Activated T-helper 17 cell treated with anti-CD3 and anti-CD28 coated beads, Interleukin-2, amount 50 U/mL, for 72 hours (primary cell): ENCODE results near the gene SRPK2. TPM values are rescaled to one million over a fixed set of nuclear protein-coding genes. Genes with fewer than 3 reads are reported as not detected.
"Not testable (repeated sequence)": the region's sequence is repeated elsewhere in the genome, so short reads cannot be mapped to it uniquely, and the experiment has no call there.

Experiments used
- ATAC-seq: fragments of 150-1000 bp; cut with Tn5 transposase; replicated peaks from 2 replicates; pipeline ENCODE4 v1.10.0; 2021; ENCODE audit warnings: mild to moderate bottlenecking, moderate library complexity
- H3K27ac Mint-ChIP-seq: one replicate; pipeline ENCODE4 v1.8.0; 2022; ENCODE audit warnings: mixed read lengths
- H3K27me3 Mint-ChIP-seq: one replicate; pipeline ENCODE4 v1.8.0; 2022; ENCODE audit warnings: mixed read lengths
- H3K36me3 Mint-ChIP-seq: one replicate; pipeline ENCODE4 v1.8.0; 2022; ENCODE audit warnings: low read depth, mild to moderate bottlenecking, mixed read lengths
- H3K4me1 Mint-ChIP-seq: one replicate; pipeline ENCODE4 v1.8.0; 2022; ENCODE audit warnings: mixed read lengths
- H3K4me3 Mint-ChIP-seq: one replicate; pipeline ENCODE4 v1.8.0; 2022; ENCODE audit warnings: mild to moderate bottlenecking, mixed read lengths
- H3K9me3 Mint-ChIP-seq: one replicate; pipeline ENCODE4 v1.8.0; 2022; ENCODE audit warnings: mixed read lengths
- total RNA-seq, 2 donors: library from RNA; stranded (reverse); gene quantifications; one replicate each; pipeline ENCODE4 v1.2.3, GENCODE V29; 2022

Gene SRPK2
- total RNA-seq, 2 donors from 2014 or later = 31.5 to 38.5 TPM

DNA sequence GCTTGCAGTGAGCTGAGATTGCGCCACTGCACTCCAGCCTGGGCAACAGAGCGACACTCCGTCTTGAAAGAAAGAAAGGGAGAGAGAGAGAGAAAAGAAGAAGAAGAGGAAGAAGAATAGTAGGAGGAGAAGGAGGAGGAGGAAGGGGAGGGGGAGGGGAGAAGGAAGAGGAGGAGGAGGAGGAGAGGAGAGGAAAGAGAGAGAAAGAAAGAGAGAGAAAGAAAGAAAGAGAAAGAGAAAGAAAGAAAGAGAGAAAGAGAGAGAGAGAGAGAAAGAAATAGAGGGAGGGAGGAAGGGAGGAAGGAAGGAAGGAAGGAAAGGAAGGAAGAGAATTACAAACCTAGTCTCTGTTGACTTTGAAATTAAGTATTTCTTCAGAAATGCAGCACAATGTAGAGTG, 7.8 kb upstream of the SRPK2 start:
- no peaks in the 10 kb centered on the region for H3K9me3 Mint-ChIP-seq
- H3K27ac Mint-ChIP-seq = no peak overlapping the region
- H3K27me3 Mint-ChIP-seq = no peaks in the 10 kb centered on the region
- ATAC-seq = no peak
- peaks cover 5% of the 10 kb centered on the region for H3K4me1 Mint-ChIP-seq
- no peak overlapping the region for H3K4me3 Mint-ChIP-seq
- H3K36me3 Mint-ChIP-seq = no peaks in the 10 kb centered on the region

DNA sequence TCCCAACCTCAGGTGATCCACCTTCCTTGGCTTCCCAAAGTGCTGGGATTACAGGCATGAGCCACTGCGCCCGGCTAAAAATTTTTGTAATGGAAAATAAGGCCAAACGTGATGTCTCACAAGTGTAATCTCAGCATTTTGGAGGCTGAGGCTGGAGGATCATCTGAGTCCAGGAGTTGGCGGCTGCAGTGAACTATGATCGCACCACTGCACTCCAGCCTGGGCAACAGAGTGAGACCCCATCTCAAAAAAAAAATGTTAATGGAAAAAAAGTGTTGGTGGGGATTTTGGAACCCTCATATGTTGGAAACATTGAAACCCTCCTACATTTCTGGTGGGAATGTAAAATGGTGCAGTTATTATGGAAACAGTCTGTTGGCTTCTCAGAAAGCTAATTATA, 2.7 kb upstream of the SRPK2 start:
- no peaks in the 10 kb centered on the region for H3K9me3 Mint-ChIP-seq
- H3K27me3 Mint-ChIP-seq = no peaks in the 10 kb centered on the region
- H3K4me3 Mint-ChIP-seq = no peak overlapping the region
- no peak for ATAC-seq
- H3K27ac Mint-ChIP-seq = peak overlapping the region; percentile 32
- peaks cover 10% of the 10 kb centered on the region for H3K4me1 Mint-ChIP-seq
- H3K36me3 Mint-ChIP-seq = peaks cover 6% of the 10 kb centered on the region

- no peaks in the 10 kb centered on the region for H3K27me3 Mint-ChIP-seq
- peaks cover 15% of the 10 kb centered on the region for H3K4me1 Mint-ChIP-seq
- H3K9me3 Mint-ChIP-seq = no peaks in the 10 kb centered on the region
- peak overlapping the region; percentile 32 for H3K27ac Mint-ChIP-seq
- peaks cover 13% of the 10 kb centered on the region for H3K36me3 Mint-ChIP-seq
- peak overlapping the region; percentile 88 for H3K4me3 Mint-ChIP-seq
- no peak for ATAC-seq
Measured at GRCh38 chr7:105389889-105390288, 1.2 kb upstream of the SRPK2 start.

DNA sequence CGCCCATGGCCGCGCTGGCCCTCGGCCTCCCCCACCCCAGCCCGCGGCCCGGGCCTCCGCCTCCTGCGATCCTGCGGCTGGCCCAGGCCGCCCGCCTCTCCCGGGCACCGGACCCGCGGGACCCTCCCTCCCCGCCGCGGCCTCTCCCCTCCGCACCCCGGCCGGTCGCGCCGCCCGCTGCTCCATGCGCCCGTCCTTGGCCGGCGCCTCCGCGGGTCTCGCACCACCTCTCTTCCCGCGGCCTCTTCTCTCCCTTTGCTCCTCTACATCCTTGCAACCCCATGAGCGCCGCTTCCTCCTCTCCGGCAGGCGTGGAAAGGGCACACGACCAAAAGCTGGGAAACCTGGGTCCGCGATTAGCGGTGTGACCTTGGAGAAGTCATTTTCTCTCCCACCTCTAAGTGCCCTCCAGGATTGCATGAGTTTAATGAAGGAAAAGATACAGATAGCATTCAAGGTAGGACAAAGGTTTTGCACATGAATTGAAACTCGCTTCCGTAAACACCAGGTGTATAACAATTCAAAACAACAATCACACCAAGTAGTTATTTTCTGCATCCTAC, 448 bp upstream of the SRPK2 start:
- peaks cover 13% of the 10 kb centered on the region for H3K36me3 Mint-ChIP-seq
- H3K27me3 Mint-ChIP-seq = no peaks in the 10 kb centered on the region
- peak; percentile 49 for ATAC-seq
- H3K4me1 Mint-ChIP-seq = peaks cover 15% of the 10 kb centered on the region
- H3K4me3 Mint-ChIP-seq = peak overlapping the region; percentile 88
- H3K9me3 Mint-ChIP-seq = no peaks in the 10 kb centered on the region
- peak overlapping the region; percentile 92 for H3K27ac Mint-ChIP-seq

DNA sequence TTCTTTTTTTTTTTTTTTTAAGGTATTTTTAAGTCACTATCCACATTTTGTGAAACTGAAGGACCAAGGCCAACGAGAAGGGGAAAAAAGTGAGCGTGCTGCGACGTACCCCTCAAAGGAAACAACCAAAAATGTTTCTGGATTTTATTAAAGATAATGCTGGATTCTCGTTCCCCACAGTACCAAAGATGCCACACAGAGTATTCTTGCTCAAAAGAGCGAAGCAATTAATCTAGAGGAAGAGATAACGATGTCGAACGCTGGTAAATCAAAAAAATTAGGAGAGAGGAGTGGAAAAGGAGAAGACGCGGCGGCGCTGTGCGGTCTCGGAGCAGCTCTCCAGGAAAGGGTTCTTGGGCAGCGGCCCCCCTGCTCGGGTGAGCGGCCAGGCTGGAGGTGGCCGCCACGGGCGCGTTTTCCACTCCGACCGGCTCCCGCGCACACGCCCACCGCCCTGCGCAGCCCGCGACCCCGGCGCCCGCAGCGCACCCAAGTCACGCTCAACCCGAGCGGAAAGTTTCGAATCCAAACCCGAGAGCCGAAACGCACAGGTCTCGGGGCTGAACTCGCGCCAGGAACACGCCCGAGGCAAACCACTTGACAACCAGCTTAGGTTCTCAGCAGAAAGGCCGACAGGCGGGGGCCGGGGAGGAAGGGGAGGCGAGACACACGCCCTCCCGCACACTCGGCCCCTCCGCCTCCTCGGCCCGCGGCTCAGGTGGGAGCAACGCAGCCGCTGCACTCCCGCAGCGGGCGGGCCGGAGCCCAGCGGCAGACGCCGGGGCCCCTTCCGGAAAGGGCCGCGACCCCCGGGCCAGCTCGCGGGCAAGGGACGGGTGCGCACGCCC, 989 bp downstream of the SRPK2 start:
- Mint-ChIP-seq H3K9me3 (no peaks in the 10 kb centered on the region), H3K27ac (peak overlapping the region; percentile 85), H3K4me1 (peaks cover 15% of the 10 kb centered on the region), H3K36me3 (peaks cover 13% of the 10 kb centered on the region), H3K27me3 (no peaks in the 10 kb centered on the region), H3K4me3 (peak overlapping the region; percentile 86)
- ATAC-seq = peak; percentile 48

GRCh38 chr7:105377903-105378302, 10.8 kb downstream of the SRPK2 start:
- no peak for ATAC-seq
- Mint-ChIP-seq H3K27me3 (no peaks in the 10 kb centered on the region), H3K4me1 (peaks cover 10% of the 10 kb centered on the region), H3K36me3 (no peaks in the 10 kb centered on the region), H3K4me3 (no peak overlapping the region), H3K9me3 (no peaks in the 10 kb centered on the region), H3K27ac (no peak overlapping the region)

DNA sequence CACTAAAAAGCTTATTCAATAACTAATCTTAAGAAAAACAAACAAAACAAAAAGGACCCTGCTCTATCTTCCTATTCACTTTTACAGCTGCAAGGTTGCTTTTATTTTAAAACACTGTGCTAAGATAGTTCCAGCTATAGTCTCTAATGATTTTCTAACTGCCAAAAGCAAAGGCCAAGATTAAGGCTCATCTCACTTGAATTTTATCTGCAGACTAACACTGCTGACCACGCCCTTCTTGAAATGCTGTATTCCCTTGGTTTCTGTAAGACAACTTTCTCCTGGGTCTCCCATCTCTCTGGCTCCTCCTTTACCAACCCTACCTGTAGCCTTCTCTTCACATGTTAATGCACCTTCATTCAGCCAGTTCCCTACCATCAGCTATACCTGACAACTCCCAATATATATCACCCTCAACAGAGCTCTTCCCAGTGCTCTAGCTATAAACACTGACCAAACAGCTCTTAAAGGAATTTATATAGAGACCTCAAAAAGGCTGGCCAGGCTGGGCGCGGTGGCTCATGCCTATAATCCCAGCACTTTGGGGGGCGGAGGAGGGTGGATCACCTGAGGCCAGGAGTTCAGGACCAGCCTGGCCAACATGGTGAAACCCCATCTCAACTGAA, 11.7 kb downstream of the SRPK2 start:
- ATAC-seq = no peak
- Mint-ChIP-seq H3K4me1 (peaks cover 10% of the 10 kb centered on the region), H3K4me3 (no peak overlapping the region), H3K9me3 (no peaks in the 10 kb centered on the region), H3K36me3 (no peaks in the 10 kb centered on the region), H3K27me3 (no peaks in the 10 kb centered on the region), H3K27ac (no peak overlapping the region)

DNA sequence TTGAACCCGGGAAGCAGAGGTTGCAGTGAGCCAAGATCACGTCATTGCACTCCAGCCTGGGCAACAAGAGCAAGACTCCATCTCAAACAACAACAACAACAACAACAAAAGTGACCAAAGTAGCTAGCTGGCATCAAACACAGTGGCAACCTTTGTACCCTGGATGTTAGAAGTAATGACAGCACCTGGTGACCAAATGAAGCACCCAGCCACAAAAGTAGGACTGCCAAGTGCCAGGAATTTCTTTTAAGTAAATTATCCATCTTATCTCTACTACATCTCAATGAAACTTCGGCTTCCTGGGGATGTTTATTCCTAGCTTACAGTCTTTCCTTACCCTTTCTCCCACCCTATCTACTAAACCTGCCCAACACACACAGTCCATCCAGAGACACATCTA, 18.8 kb downstream of the SRPK2 start:
- no peak overlapping the region for H3K4me3 Mint-ChIP-seq
- peaks cover 9% of the 10 kb centered on the region for H3K4me1 Mint-ChIP-seq
- H3K9me3 Mint-ChIP-seq = no peaks in the 10 kb centered on the region
- no peak overlapping the region for H3K27ac Mint-ChIP-seq
- ATAC-seq = no peak
- no peaks in the 10 kb centered on the region for H3K27me3 Mint-ChIP-seq
- no peaks in the 10 kb centered on the region for H3K36me3 Mint-ChIP-seq

- no peak for ATAC-seq
- no peaks in the 10 kb centered on the region for H3K27me3 Mint-ChIP-seq
- H3K9me3 Mint-ChIP-seq = no peaks in the 10 kb centered on the region
- no peak overlapping the region for H3K4me3 Mint-ChIP-seq
- H3K4me1 Mint-ChIP-seq = peaks cover 5% of the 10 kb centered on the region
- H3K36me3 Mint-ChIP-seq = no peaks in the 10 kb centered on the region
- no peak overlapping the region for H3K27ac Mint-ChIP-seq
Measured at GRCh38 chr7:105367458-105367857, 21.3 kb downstream of the SRPK2 start.

- Mint-ChIP-seq H3K36me3 (no peaks in the 10 kb centered on the region), H3K9me3 (no peaks in the 10 kb centered on the region), H3K27ac (no peak overlapping the region), H3K4me1 (peaks cover 9% of the 10 kb centered on the region), H3K4me3 (no peak overlapping the region), H3K27me3 (no peaks in the 10 kb centered on the region)
- ATAC-seq = no peak
Measured at GRCh38 chr7:105365541-105366534, 22.9 kb downstream of the SRPK2 start.

GRCh38 chr7:105364684-105365083, 24.0 kb downstream of the SRPK2 start:
- no peaks in the 10 kb centered on the region for H3K9me3 Mint-ChIP-seq
- no peak for ATAC-seq
- H3K4me1 Mint-ChIP-seq = peaks cover 4% of the 10 kb centered on the region
- H3K27ac Mint-ChIP-seq = no peak overlapping the region
- H3K27me3 Mint-ChIP-seq = no peaks in the 10 kb centered on the region
- no peaks in the 10 kb centered on the region for H3K36me3 Mint-ChIP-seq
- no peak overlapping the region for H3K4me3 Mint-ChIP-seq

DNA sequence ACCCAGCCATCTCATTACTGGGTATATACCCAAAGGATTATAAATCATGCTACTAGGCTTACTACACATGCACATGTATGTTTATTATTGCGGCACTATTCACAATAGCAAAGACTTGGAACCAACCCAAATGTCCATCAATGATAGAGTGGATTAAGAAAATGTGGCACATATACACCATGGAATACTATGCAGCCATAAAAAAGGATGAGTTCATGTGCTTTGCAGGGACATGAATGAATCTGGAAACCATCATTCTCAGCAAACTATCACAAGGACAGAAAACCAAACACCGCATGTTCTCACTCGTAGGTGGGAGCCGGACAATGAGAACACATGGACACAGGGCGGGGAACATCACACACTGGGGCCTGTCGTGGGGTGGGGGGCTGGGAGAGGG, 25.1 kb downstream of the SRPK2 start:
- H3K4me1 Mint-ChIP-seq, H3K4me3 Mint-ChIP-seq, H3K36me3 Mint-ChIP-seq, H3K27ac Mint-ChIP-seq, ATAC-seq, H3K9me3 Mint-ChIP-seq, H3K27me3 Mint-ChIP-seq: not testable (repeated sequence)

- not testable (repeated sequence) for H3K4me3 Mint-ChIP-seq, ATAC-seq, H3K27ac Mint-ChIP-seq, H3K36me3 Mint-ChIP-seq, H3K9me3 Mint-ChIP-seq, H3K4me1 Mint-ChIP-seq, H3K27me3 Mint-ChIP-seq
Measured at GRCh38 chr7:105362685-105363084, 26.0 kb downstream of the SRPK2 start.

DNA sequence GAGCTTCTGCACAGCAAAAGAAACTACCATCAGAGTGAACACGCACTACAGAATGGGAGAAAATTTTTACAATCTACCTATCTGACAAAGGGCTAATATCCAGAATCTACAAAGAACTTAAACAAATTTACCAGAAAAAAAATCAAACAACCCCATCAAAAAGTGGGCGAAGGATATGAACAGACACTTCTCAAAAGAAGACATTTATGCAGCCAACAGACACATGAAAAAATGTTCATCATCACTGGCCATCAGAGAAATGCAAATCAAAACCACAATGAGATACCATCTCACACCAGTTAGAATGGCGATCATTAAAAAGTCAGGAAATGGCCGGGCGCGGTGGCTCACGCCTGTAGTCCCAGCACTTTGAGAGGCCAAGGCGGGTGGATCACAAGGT, 26.7 kb downstream of the SRPK2 start:
- not testable (repeated sequence) for H3K4me1 Mint-ChIP-seq, H3K9me3 Mint-ChIP-seq, H3K36me3 Mint-ChIP-seq, H3K27me3 Mint-ChIP-seq, ATAC-seq, H3K27ac Mint-ChIP-seq, H3K4me3 Mint-ChIP-seq
